HepG2 (cell line): Measurements from ENCODE around the gene MLN.

ENCODE experiments used
- BCLAF1 ChIP-seq: fragments of 450-650 bp; IDR thresholded peaks from 2 replicates; pipeline ENCODE4 v1.6.1; 2017; ENCODE audit warnings: mild to moderate bottlenecking
- MAX ChIP-seq: IDR thresholded peaks from 2 replicates; pipeline ENCODE4 v1.6.1; 2012; ENCODE audit warnings: inconsistent platforms
- MED13 ChIP-seq: sonication (generic); formaldehyde crosslinking; IDR thresholded peaks from 2 replicates; pipeline ENCODE4 v1.5.0; 2020; ENCODE audit warnings: missing genetic modification reagents
- MIER2 ChIP-seq: IDR thresholded peaks from 2 replicates; pipeline ENCODE4 v1.6.1; 2016; ENCODE audit warnings: missing biosample characterization, missing genetic modification reagents
- PCBP1 ChIP-seq: fragments of 200-400 bp; formaldehyde crosslinking; IDR thresholded peaks from 2 replicates; pipeline ENCODE4 v1.6.1; 2017; ENCODE audit warnings: mild to moderate bottlenecking, low read depth, low read length, borderline replicate concordance
- POLR2A ChIP-seq, 2 experiments: IDR thresholded peaks; 2 replicates each; pipeline ENCODE4 v1.6.1; 2011; ENCODE audit warnings: low read depth in 2 of 2, low read length in 2 of 2, mild to moderate bottlenecking in 1 of 2, moderate library complexity in 1 of 2; ENCODE audit not compliant: insufficient read depth in 1 of 2
- POLR2AphosphoS5 ChIP-seq: IDR thresholded peaks from 2 replicates; pipeline ENCODE4 v1.6.1; 2012; ENCODE audit warnings: low read depth, low read length
- RFX5 ChIP-seq: IDR thresholded peaks from 2 replicates; pipeline ENCODE4 v1.6.1; 2011; ENCODE audit warnings: low read depth, low read length, improper control_type of control experiment
- SRSF1 ChIP-seq: fragments of 200-400 bp; formaldehyde crosslinking; optimal IDR thresholded peaks from 2 replicates; pipeline ENCODE3; 2017; ENCODE audit warnings: mild to moderate bottlenecking, low read depth, low read length, moderate library complexity
- STAT6 ChIP-seq: sonication (generic); formaldehyde crosslinking; IDR thresholded peaks from 2 replicates; pipeline ENCODE4 v1.4.0; 2020; ENCODE audit warnings: missing genetic modification reagents, mild to moderate bottlenecking, borderline replicate concordance
- TAF15 ChIP-seq: fragments of 200-400 bp; formaldehyde crosslinking; IDR thresholded peaks from one replicate; pipeline ENCODE4 v1.6.1; 2018; ENCODE audit warnings: mild to moderate bottlenecking, low read depth, low read length; ENCODE audit not compliant: poor library complexity, severe bottlenecking
- ZNF276 ChIP-seq: sonication (generic); formaldehyde crosslinking; IDR thresholded peaks from 2 replicates; pipeline ENCODE4 v1.4.0; 2020; ENCODE audit warnings: mild to moderate bottlenecking, low read depth, missing genetic modification reagents
- ZNF33A ChIP-seq: sonication (generic); formaldehyde crosslinking; IDR thresholded peaks from 2 replicates; pipeline ENCODE4 v1.5.1; 2020; ENCODE audit warnings: missing genetic modification reagents, mild to moderate bottlenecking, moderate library complexity, borderline replicate concordance

GRCh38 chr6:33827546-33828451 is 24.0 kb upstream of the MLN start:
- TF ChIP-seq MED13: no peak
- no peak for TF ChIP-seq BCLAF1
- no peak for TF ChIP-seq POLR2A (IDR thresholded peaks at IDR 0.05; ENCODE audit: insufficient read depth in 1 of 2, low read depth in 2 of 2, low read length in 2 of 2)
- no peak for TF ChIP-seq ZNF33A (CRISPR knock-in tag)
- TF ChIP-seq SRSF1: no peak
- no peak for TF ChIP-seq PCBP1
- no peak for TF ChIP-seq MAX
- TF ChIP-seq RFX5: no peak
- TF ChIP-seq STAT6 (CRISPR knock-in tag): no peak
- TF ChIP-seq TAF15: no peak
- no peak for TF ChIP-seq MIER2 (CRISPR knock-in tag)
- no peak for TF ChIP-seq ZNF276 (CRISPR knock-in tag)
- no peak for TF ChIP-seq POLR2AphosphoS5
